ENCODE results near the gene GOLGA7B. TPM values are rescaled to one million over a fixed set of nuclear protein-coding genes. Genes with fewer than 3 reads are reported as not detected.
A peak's percentile ranks its signal among the peaks of the same experiment; 100 is the strongest.

GOLGA7B gene
- total and polyA plus RNA-seq, 9 of the 15 experiments (the other 6 are each of a cell fraction or from before 2014, with no cell fraction given), result 0.03 to 0.07 (median 0.04) TPM; not detected in 3

DNA sequence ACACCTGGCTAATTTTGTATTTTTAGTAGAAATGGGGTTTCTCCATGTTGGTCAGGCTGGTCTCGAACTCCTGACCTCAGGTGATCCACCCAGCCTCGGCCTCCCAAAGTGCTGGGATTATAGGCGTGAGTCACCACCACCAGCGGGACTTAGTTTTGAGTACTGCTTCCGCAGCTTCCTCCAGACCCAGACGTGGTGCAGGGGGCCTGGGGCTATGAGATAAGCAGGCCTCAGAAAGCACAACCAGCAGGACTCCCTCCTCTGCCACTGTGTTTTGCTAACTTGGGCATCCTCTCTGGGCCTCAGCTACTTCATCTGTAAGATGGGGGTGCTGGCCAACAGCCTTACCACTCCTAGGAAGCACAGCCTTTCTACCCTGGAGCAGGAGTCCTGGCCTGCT is 37.8 kb downstream of the GOLGA7B start (continued):
- no peak for TF ChIP-seq FIP1L1 (IDR thresholded peaks at IDR 0.05; ENCODE audit: low read depth, low read length, poor library complexity, severe bottlenecking)
- no peak for TF ChIP-seq ZNF444 (CRISPR knock-in tag; IDR thresholded peaks at IDR 0.05)
- peak; percentile 71 for TF ChIP-seq NCOR1 (IDR thresholded peaks at IDR 0.05)

DNA sequence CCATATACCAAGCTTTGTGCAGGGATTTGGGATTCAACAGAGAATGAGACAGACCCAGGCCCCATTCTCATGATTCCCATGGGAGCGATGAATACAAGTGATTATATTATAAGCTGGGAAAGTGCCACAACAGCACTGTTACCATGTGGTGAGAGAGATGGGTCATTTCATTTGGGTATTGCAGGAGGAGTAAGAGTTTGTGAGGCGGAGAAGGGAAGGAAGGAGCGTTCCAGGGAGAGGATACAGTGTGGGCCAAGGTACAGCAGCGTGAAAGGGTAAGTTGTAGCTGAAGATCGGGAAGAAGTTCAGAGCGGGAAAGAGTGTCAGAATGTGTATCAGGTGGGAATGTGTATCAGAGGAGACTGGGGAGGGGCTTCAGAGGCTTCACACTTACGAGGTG is 38.5 kb downstream of the GOLGA7B start:
- Histone ChIP-seq H4K20me1 (replicated peaks; ENCODE audit: control insufficient read depth, insufficient read depth, low read length) (no peaks in the 10 kb centered on the region), H3K4me3 (no peak overlapping the region), H2AFZ (ENCODE audit: low read depth, low read length) (no peak overlapping the region), H3K9me1 (ENCODE audit: control insufficient read depth, insufficient read depth, low read length) (no peaks in the 10 kb centered on the region), H3K79me2 (ENCODE audit: control insufficient read depth, insufficient read depth, low read length) (no peaks in the 10 kb centered on the region), H3K27me3 (ENCODE audit: control insufficient read depth in 2 of 2, insufficient read depth in 2 of 2, low read length in 2 of 2) (no peaks in the 10 kb centered on the region; a peak in 1 of 5 replicates), H3K36me3 (ENCODE audit: control insufficient read depth, insufficient read depth, low read length) (no peaks in the 10 kb centered on the region), H3K4me1 (replicated peaks in 1 of 2; ENCODE audit: control insufficient read depth in 2 of 2, insufficient read depth in 2 of 2, low read length in 2 of 2) (peaks cover 14 to 17% of the 10 kb centered on the region in 2 experiments), H3K27ac (ENCODE audit: extremely low read depth, low read depth, low read length) (no peak overlapping the region), H3K9me3 (replicated peaks; ENCODE audit: control insufficient read depth, insufficient read depth, low read depth, low read length) (no peaks in the 10 kb centered on the region), H3K9ac (ENCODE audit: insufficient read depth in 1 of 2, low read depth in 2 of 2, low read length in 2 of 2) (no peak overlapping the region), H3K4me2 (ENCODE audit: insufficient read depth, low read length) (no peak overlapping the region)
- 76% methylated on average over 5 of the region's 7 CpGs for WGBS (ENCODE audit: insufficient coverage, low coverage, missing lambda C conversion rate)
- ChIA-PET POLR2A (interaction anchor here (0.5 to 0.9 kb wide), 3 partner anchors 16 to 102 kb away, joined by 3 read pairs; no protein-coding TSS in a partner anchor), CTCF (ENCODE audit: low intra/inter-chr PET ratio) (interaction anchor here (0.5 kb wide), 1 partner anchor 322 kb away, joined by 3 read pairs; no protein-coding TSS in a partner anchor)
- intact Hi-C loops (cut with micrococcal nuclease) (no loop called here), in situ Hi-C loops (cut with MboI) (no loop called here)
- FAIRE-seq, result no peak
- no peak for DNase-seq (ENCODE audit: extremely low read depth in 1 of 4, low spot score in 3 of 4)
- TF ChIP-seq, protein P1, sequence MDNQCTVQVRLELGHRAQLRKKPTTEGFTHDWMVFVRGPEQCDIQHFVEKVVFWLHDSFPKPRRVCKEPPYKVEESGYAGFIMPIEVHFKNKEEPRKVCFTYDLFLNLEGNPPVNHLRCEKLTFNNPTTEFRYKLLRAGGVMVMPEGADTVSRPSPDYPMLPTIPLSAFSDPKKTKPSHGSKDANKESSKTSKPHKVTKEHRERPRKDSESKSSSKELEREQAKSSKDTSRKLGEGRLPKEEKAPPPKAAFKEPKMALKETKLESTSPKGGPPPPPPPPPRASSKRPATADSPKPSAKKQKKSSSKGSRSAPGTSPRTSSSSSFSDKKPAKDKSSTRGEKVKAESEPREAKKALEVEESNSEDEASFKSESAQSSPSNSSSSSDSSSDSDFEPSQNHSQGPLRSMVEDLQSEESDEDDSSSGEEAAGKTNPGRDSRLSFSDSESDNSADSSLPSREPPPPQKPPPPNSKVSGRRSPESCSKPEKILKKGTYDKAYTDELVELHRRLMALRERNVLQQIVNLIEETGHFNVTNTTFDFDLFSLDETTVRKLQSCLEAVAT (IDR thresholded peaks at IDR 0.05), result 0 out of 4 replicates have a peak, but pooled peaks of 1 of the 2 experiments have one; percentile 47
- TF ChIP-seq ZNF133 (CRISPR knock-in tag; IDR thresholded peaks at IDR 0.05) (no peak), BACH1 (tag; IDR thresholded peaks at IDR 0.05) (no peak), JUND (IDR thresholded peaks at IDR 0.05; ENCODE audit: borderline replicate concordance, low read depth, low read length) (no peak), JUND (tag; IDR thresholded peaks at IDR 0.05; ENCODE audit: borderline replicate concordance, low read depth, low read length) (no peak), ZNF282 (CRISPR knock-in tag; IDR thresholded peaks at IDR 0.05) (no peak)
- ATAC-seq, result no peak
- no TSS peak for BruUV-seq (replicated peaks)

Data from K562 (cell line).